Epithelial cell of esophagus (primary cell): ENCODE measurements around the gene DNAH11.

Experiments
- DNase-seq: peaks from one replicate; pipeline ENCODE4 v3.0.0; 2010; ENCODE audit warnings: low read depth
- H3K4me3 ChIP-seq: 2 replicates; pipeline ENCODE4 v1.5.1; 2011; ENCODE audit warnings: mild to moderate bottlenecking, low read length, control low read depth
- CTCF ChIP-seq: IDR thresholded peaks from 2 replicates; pipeline ENCODE4 v1.5.1; 2011; ENCODE audit warnings: low read depth, mild to moderate bottlenecking, low read length, control low read depth, inconsistent platforms; ENCODE audit not compliant: insufficient read depth; ENCODE audit errors: missing control alignments

The DNAH11 gene

GRCh38 chr7:21887353-21887752 lies 344.5 kb downstream of the DNAH11 start:
- DNase-seq, result no peak
- no peak overlapping the region for H3K4me3 ChIP-seq
- TF ChIP-seq CTCF, result no peak

GRCh38 chr7:21887779-21888178 lies 344.9 kb downstream of the DNAH11 start:
- TF ChIP-seq CTCF, result no peak
- no peak for DNase-seq
- no peak overlapping the region for H3K4me3 ChIP-seq

- no peak for TF ChIP-seq CTCF
- DNase-seq, result no peak
- H3K4me3 ChIP-seq, result no peak overlapping the region
These were observed 348.5 kb downstream of the DNAH11 start for GRCh38 chr7:21891291-21891690.

GRCh38 chr7:21893401-21893800 lies 350.6 kb downstream of the DNAH11 start:
- TF ChIP-seq CTCF, result no peak
- no peak overlapping the region for H3K4me3 ChIP-seq
- DNase-seq, result peak; percentile 26

- DNase-seq, result no peak
- TF ChIP-seq CTCF, result no peak
- H3K4me3 ChIP-seq, result no peak overlapping the region
These were observed 355.6 kb downstream of the DNAH11 start for GRCh38 chr7:21898265-21898930.

- peak; percentile 69 for DNase-seq
- no peak for TF ChIP-seq CTCF
- no peak overlapping the region for H3K4me3 ChIP-seq
These were observed 359.4 kb downstream of the DNAH11 start for GRCh38 chr7:21902240-21902639.
